Measurements from ENCODE around the gene SOAT2.
"Not testable (repeated sequence)": the region's sequence is repeated elsewhere in the genome, so short reads cannot be mapped to it uniquely, and the experiment has no call there.

SOAT2 gene

GRCh38 chr12:53101931-53102781 lies 1.1 kb upstream of the SOAT2 start:
- no peak for DNase-seq

- no peak for DNase-seq
Observed at GRCh38 chr12:53103860-53104305, 597 bp downstream of the SOAT2 start.

GRCh38 chr12:53105256-53105655 lies 2.0 kb downstream of the SOAT2 start:
- no peak for DNase-seq

- DNase-seq = no peak
Observed at GRCh38 chr12:53105712-53106439, 2.6 kb downstream of the SOAT2 start.

GRCh38 chr12:53107122-53107521 lies 3.8 kb downstream of the SOAT2 start:
- DNase-seq = no peak

GRCh38 chr12:53112431-53112830 lies 9.1 kb downstream of the SOAT2 start:
- DNase-seq = not testable (repeated sequence)

GRCh38 chr12:53113136-53113705 lies 9.9 kb downstream of the SOAT2 start:
- DNase-seq = no peak

GRCh38 chr12:53113951-53114350 lies 10.7 kb downstream of the SOAT2 start:
- no peak for DNase-seq

- no peak for DNase-seq
Observed at GRCh38 chr12:53115112-53115890, 12.0 kb downstream of the SOAT2 start.

GRCh38 chr12:53115891-53116648 lies 12.8 kb downstream of the SOAT2 start:
- no peak for DNase-seq

GRCh38 chr12:53118751-53119300 lies 15.5 kb downstream of the SOAT2 start:
- DNase-seq = no peak

GRCh38 chr12:53120685-53121525 lies 17.6 kb downstream of the SOAT2 start:
- DNase-seq = no peak

GRCh38 chr12:53122961-53123468 lies 19.7 kb downstream of the SOAT2 start:
- DNase-seq = no peak

- DNase-seq = no peak
Observed at GRCh38 chr12:53123578-53124351, 20.5 kb downstream of the SOAT2 start.

GRCh38 chr12:53124352-53124723 lies 21.1 kb downstream of the SOAT2 start:
- no peak for DNase-seq

GRCh38 chr12:53127169-53127568 lies 23.9 kb downstream of the SOAT2 start:
- no peak for DNase-seq

GRCh38 chr12:53128780-53129569 lies 25.7 kb downstream of the SOAT2 start:
- no peak for DNase-seq

GRCh38 chr12:53131844-53132243 lies 28.6 kb downstream of the SOAT2 start:
- no peak for DNase-seq

All from anterior cingulate cortex (tissue), 58 donors.